GM19372 (cell line): ENCODE results near the gene HDX.
A peak's percentile ranks its signal among the peaks of the same experiment; 100 is the strongest.
"Not testable (repeated sequence)": the region's sequence is repeated elsewhere in the genome, so short reads cannot be mapped to it uniquely, and the experiment has no call there.

Experiments
- ATAC-seq: cut with Tn5 transposase; IDR thresholded peaks from one replicate; pipeline ENCODE4 v1.9.1; 2021; ENCODE audit warnings: mild to moderate bottlenecking, low read depth, moderate library complexity; ENCODE audit not compliant: unreplicated experiment

Gene HDX, protein sequence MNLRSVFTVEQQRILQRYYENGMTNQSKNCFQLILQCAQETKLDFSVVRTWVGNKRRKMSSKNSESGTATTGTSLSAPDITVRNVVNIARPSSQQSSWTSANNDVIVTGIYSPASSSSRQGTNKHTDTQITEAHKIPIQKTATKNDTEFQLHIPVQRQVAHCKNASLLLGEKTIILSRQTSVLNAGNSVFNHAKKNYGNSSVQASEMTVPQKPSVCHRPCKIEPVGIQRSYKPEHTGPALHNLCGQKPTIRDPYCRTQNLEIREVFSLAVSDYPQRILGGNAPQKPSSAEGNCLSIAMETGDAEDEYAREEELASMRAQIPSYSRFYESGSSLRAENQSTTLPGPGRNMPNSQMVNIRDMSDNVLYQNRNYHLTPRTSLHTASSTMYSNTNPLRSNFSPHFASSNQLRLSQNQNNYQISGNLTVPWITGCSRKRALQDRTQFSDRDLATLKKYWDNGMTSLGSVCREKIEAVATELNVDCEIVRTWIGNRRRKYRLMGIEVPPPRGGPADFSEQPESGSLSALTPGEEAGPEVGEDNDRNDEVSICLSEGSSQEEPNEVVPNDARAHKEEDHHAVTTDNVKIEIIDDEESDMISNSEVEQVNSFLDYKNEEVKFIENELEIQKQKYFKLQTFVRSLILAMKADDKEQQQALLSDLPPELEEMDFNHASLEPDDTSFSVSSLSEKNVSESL

DNA sequence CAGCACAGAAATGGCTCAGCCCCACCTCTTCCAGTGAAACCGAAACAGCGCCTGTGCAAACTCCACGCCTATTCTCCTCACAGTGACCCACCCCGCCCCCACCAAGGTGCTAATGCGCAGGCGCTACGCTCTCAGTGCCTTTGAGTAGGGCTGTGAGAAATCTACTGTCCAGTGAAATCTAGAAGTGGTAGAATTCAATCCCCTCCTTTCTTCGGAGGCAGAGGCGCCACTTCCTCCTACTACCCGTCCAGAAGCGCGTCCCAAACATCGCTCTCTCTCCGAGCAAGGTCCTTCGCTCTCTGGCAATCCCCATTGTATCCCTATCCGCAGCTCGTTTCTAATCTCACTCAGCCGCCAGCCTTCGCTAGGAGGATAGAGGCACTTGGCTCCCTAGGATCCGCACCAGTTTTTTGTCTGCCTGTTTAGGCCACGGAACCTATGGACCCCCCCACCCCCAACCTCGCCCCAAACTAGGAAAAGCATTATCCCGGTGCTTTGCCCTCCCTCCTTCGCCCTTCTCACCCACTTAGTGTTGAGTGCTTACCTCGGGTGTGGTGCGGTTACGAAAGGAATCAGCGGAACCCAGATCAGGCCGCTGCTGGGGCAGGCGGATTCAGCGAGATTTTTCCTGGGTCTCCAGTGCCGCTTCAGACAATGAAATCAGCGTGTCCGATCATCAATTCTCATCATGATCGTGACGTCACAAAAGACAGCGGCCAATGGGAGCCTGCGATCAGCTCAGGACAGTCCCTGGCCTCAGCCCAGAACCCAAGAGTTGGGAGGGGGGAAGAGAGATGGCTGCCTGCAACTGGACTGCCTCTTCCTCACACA is at the start of gene HDX:
Gene HDX (minus strand): TSS at position 656 of the 831 bp plus-strand sequence. CDS start 27,056 bp downstream, outside the sequence.
- peak; percentile 95 for ATAC-seq

GRCh38 chrX:84541315-84541714 is 39.1 kb upstream of the HDX start:
- not testable (repeated sequence) for ATAC-seq

GRCh38 chrX:84537627-84538026 is 35.4 kb upstream of the HDX start:
- not testable (repeated sequence) for ATAC-seq

- no peak for ATAC-seq
Measured at GRCh38 chrX:84488426-84488825, 13.8 kb downstream of the HDX start.

DNA sequence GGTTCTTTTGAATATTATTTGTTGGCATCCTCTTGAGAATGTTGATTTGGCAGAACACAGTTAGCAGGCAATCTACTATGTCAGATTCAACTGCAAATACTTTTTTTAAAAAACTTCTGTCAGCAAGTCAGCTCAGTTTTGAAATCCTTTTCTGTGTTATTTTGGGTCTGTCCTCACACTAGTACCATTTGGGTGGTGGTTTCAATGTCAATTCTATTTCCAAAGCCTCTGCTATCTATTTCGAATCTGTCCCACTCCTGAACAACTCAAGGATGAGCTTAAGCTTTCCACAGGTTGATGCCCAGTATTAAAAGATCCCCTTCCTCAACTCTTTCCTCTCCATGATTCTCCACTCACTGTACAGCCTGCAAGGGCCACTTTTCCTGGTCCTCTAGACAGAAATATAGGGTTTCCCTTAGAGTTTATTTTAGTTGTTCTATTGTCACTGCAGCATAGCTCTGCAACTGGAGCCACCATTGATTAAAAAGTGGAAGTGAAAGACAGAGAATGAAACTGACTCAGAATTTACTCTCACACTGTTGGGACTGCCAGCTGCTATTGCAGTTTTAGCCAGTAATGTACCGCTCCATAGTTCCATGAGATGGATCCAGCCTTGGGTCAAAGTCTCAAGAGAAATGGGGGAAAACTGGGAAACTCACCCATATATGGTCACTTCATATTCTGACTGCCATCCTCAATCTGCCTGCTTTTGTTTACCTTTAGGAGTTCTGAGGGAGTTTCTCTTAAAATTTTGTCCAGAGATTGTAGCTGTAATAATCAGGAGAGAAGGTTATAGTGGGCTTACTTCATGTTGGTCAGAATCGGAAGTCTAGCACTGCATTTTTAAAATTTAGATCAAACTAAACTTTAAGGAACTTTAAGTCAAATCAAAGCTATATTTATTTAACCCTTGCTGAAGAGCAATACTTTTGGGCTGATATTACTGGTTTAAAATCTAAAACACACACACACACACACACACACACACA is 14.6 kb downstream of the HDX start:
- peak; percentile 99 for ATAC-seq

- no peak for ATAC-seq
Measured at GRCh38 chrX:84479086-84479485, 23.2 kb downstream of the HDX start.

DNA sequence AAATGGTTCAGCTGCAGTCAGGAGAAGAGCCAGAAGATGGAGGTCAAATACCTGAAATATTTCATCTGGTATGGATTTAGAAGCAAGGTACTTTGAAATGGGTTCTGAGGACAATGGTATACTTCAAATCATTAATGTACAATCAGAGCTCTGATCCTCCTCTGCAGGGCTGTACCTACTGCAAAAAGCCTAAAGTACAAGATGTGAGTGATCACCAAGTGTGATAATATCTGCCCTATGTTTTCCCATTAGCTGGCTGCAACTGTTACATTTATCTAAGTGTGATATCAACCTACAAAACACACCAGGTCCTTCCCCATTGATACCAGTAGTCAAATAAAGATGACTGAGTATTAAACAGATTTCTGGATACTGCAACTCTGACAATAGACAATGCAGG is 25.1 kb downstream of the HDX start:
- ATAC-seq: no peak

DNA sequence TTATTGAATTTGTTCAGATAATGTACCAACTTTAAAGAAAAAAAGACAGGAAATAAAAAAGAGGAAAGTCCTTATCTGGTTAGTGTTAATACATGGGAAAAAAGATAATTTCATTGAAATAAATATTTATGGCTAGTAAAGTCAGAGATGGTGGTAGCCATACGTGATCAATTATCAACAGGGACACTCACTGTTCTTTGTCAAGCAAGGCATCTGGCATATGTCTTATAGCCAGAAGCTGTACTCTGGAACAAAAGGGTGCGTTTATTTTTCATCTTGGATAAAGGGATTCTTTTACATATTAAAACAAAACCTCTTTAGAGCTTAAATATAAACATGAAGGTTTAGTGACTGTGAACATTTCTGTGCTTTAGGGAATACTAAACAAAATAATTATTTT is 26.7 kb downstream of the HDX start:
- no peak for ATAC-seq

GRCh38 chrX:84475101-84475500 is 27.2 kb downstream of the HDX start:
- ATAC-seq: no peak

DNA sequence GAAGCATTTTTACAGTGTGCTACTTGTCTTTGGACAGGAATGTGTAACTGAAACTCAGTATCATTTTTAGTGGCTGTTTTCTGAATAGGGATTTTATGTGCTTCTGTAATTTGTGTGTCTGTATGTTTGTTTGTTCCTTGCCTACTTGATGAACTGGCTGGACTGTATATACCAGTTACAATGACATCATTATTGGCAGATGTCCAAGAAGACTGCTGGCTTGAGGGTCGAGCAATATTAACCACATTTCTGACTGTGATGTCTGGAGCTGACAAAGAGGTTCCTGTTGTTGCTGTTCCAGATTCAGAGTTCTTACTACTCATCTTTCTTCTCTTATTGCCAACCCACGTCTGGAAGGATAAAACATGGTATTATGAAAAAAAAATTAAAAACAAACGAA is 33.0 kb downstream of the HDX start:
- no peak for ATAC-seq

- ATAC-seq: no peak
Measured at GRCh38 chrX:84467898-84468297, 34.4 kb downstream of the HDX start.

DNA sequence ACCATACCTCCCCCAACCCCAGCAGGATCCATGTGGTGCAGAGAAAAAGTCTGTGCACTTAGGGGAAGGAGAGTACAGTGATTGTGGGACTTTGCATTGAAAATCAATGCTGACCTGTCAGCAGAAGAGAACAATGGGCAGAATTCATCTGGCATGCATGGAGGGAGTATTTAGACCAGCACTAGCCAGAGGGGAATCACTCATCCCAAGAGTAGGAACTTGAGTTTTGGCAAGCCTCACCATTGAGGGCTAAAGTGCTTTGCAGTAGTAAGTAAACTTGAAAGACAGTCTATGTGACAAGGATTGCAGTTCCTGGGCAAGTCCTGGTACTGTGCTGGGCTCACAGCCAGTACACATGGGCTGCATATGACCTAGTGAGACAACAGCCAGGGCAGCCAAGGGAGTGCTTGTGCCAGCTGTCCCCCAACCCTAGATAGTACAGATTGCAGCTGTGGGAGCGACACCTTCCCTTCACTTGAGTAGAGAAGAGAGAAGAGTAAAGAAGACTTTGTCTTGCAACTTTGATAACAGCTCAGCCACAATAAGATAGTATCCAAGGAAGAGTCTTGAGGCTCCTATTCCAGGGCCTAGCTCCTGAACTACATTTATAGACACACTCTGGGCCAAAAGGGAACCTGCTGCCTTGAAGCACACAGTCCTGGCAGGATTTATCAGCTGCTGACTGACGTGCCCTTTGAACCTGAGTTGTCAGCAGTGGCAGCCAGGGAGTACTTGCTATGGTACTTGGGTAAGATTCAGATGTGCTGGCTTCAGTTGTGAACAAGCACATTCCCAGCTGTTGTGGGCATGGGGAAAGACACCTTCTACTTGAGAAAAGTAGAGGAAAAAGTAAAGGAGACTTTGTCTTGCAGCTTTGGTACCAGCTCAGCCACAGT is 48.7 kb downstream of the HDX start:
- ATAC-seq: no peak

DNA sequence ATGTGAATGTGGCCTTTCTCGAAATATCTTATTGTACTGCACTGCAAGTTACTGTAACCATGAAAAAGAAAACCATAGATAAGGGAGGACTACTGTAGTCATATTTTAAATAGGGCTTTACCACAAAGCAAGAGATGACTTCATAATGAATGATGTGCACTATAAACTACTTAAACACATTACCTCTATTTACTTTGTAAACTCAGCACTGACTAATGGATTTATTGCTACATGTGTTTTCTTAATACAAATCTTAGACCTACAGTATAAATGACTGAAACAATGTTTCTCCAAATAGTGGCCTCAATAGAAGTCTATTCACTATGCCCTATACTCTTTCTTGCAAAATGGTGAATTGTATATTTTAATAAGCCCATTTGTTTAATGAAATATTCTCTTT is 61.1 kb downstream of the HDX start:
- no peak for ATAC-seq

- no peak for ATAC-seq
Measured at GRCh38 chrX:84415140-84415539, 87.1 kb downstream of the HDX start.

GRCh38 chrX:84363663-84364062 is 138.6 kb downstream of the HDX start:
- no peak for ATAC-seq

DNA sequence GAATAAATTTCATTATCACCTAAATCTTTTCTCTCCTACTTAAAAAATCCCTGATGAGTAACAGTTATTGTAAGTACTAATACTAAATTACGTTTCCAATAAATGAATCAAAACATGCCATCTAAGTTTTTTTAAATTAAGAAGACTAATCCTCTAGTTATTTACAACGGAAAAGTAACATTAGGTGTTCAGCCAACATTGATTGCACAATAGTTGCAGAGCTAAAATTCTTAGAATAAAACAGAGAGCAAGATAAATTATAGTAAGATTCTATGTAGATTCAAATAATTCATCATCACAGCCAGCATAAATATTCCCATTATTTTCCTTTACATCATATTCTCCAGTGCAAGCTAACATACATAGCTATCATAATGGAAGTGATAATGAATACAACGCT is 139.2 kb downstream of the HDX start:
- ATAC-seq: no peak

GRCh38 chrX:84362184-84362838 is 139.9 kb downstream of the HDX start:
- ATAC-seq: no peak

DNA sequence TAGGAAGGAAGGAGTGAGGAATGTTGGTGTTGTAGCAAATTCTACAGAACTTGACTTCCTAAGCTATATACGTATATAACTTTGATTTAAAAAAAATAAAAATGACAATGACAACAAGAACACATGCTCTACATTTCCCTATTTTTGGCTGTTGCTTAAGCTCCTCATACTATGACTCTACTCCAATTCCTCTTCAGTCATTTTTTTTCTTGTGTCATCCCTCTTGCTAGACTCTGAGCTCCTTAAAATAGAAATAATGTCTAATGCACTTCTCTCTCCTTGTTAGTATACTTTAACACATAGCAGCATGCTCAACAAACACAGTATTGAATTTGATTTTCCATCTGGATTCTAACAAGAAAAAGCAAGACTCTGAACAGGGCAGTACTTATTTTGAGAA is 144.0 kb downstream of the HDX start:
- ATAC-seq: no peak
